NOMO-1 (cell line): ENCODE measurements around the gene TEKT1.

Experiments used
- DNase-seq, 2 experiments: peaks; one replicate each; lab custom pipeline; 2025; ENCODE audit not compliant: unreplicated experiment in 2 of 2; lab: John Stamatoyannopoulos, UW

Gene TEKT1

DNA sequence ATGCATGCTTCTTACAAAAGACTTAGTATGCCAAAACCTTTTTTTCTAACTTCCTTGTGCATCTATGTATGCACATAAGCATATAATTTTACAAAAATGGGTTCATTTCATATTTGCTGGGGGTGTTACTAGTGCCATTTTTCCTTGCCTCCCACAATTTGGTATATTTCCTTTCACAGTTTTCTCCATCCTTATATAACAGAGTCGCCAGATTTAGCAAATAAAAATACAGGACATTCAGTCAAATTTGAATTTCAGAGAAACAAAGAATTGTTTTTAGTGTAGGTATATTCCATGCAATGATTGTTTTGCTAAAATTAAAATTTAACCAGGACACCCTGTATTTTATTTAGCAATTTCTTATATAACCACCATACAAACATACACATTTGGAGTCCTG, 59.5 kb downstream of the TEKT1 start:
- no peak for DNase-seq

DNA sequence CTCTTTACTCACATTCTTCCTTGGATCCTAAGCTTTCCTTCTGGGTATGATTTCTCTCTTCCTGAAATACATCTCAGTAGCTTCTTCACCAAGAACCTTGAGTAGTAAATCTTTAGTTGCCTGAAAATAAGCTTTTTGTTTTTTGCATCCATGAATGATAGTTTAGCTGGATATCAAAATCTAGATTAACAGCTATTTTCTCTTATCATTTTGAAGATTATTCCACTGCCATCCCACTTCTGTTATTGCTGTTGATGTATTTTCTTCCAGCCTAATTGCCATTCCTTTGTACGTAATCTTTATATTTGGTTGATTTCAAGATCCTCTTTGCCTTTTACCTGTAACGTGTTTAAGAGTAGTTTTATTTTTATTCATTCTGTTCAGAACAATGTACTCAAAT, 63.1 kb downstream of the TEKT1 start:
- DNase-seq: no peak

DNA sequence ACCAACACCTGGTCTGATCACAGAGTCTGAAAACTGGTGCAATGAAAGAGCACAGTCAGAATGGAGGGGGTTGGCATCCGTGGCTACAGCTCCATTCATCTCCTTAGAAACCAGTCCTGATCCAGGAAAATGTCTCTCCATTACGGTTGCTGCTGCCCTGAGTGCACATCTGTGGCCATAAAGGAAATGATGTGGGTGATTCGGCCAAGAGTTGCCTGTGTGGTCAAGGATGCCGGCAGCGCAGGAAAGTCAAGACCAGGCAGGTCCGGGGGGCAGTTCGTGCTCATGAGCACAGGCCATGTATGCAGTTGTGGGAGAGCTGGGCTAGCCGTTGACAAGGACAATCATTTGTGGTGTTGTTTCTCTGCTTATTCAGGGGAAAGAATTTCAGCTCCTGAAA, 69.8 kb downstream of the TEKT1 start:
- no peak for DNase-seq

DNA sequence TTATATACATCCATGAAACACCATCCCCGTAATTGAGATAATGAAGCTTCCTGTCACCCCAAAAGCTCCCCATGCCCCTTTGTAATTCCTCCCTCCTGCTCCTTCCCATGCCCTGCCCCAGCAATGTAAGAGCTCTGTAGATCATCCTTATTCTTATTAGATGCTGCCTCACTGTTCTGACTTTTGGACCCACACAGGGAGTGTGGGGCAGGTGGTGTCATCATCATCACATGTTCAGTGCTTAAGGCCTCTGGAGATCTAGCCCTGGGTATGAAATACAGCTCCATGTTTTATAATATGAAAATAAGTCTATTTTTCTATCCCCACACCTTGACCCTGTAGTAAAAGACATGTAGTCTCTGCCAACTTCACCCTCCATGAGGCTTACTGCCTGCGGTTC, 73.8 kb downstream of the TEKT1 start:
- DNase-seq: no peak

DNA sequence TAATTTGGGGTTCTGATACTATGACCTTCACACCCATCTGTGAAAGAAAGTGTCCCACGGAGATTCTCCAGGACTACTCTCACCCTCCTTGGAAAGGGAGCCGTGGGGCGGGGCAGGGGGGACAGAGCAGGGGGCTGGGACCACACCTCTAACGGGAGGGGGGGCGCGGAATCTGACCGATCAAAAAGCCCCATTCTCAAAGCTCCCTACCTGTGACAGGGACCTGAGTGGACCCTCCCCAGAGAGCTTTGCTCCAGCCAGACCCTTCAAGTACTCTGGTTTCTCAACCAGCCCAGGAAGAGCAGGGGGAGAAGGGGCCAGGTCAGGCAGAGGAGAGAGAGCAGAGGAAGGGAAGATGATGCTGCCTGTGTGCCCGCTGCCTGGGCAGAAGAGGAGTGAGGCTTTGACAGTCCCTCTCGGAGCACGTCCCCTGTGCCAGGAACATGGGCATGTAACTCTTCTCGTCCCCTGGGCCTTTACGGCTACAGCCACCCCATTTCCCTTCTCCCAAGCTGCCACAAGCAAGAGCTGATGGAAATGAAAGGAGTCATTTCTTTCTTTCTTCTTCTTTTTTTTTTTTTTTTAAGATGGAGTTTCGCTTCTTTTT, 75.0 kb downstream of the TEKT1 start:
- peak in 1 of 2 experiments; percentile 8 for DNase-seq

DNA sequence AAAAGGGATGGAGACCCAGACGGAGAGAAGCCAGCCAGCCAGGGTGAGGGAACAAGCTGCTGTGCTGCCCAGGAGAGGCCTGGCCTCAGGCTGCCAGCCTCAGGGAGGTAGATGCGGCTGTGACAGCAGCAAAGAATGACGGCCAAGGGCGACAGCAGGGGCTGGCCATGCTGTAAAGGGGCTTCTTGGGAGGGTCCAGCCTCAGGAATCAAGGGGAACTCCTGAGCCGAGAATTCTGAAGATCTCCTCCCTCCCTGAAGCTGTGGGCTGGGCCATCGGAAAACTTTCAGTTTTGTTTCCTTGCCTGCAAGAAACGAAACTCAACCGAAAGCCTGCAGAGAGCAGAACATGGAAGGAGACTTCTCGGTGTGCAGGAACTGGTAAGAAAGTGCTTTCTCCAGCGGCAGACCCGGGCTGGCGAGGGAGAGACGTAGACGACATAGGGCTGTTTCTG, 75.8 kb downstream of the TEKT1 start, which contains the start of gene XAF1:
XAF1 (plus strand) TSS at position 316 of the 454 bp plus-strand sequence; CDS start at position 349, 33 bp downstream.
- peak; percentile 56 to 68 for DNase-seq

DNA sequence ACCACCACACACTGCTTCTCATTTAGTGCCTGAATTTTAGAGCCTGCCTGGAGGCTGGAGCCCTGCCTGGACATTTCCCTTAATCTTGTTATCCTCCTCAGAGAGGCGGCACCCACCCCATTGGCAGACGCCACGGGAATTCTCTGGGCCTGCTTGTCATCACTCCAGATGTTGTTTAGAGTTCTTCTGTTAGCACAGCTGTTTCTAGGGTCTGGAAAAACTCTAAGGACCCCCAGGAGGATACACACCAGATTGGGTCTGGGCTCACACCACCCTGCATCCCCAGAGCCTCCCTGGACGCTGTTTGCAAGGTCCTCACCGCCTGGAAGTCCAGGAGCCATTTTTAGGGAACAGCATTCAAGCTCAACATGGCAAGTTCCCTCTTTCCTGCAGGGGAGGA, 76.2 kb downstream of the TEKT1 start:
- DNase-seq: no peak

DNA sequence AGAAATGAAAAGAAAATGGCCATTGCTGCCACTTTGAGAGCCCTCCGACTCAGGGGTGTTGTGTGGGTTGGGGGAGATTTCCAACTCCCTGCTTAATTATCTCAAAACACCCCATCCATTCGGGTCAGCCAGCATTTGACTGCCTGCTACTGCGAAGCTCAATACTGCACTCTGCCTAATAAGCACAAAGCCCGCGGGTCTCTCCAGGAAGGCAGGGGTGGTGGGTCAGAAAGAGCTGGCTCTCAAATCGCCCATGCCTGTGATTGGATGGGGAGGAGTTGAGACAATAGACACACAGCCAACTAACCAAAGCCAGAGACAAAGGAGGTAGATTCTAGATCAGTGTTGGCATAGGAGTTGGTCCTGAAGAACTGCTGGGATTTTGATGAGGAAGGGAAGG, 78.0 kb downstream of the TEKT1 start:
- DNase-seq: no peak

DNA sequence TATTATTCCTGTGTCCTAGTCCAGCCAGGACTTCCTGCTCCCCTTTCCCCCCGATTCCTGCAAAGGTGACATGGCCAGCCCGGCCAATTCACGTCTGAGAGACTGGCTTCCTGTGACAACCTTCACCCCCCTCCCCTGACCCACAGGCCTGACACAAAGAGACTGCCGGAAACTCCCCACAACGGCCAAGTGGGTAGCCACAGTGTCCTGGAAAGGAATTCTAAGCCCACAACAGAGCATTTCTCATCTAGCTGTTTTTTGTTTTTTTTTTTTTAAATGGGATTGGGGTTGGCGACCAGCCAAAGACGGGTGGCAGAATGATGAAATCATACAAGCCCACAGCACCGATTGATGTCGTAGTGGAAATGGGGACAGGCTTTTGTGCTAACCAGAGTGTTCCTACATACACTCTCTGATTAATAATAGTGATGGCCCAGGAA, 78.5 kb downstream of the TEKT1 start:
- peak; percentile 25 to 43 for DNase-seq

DNA sequence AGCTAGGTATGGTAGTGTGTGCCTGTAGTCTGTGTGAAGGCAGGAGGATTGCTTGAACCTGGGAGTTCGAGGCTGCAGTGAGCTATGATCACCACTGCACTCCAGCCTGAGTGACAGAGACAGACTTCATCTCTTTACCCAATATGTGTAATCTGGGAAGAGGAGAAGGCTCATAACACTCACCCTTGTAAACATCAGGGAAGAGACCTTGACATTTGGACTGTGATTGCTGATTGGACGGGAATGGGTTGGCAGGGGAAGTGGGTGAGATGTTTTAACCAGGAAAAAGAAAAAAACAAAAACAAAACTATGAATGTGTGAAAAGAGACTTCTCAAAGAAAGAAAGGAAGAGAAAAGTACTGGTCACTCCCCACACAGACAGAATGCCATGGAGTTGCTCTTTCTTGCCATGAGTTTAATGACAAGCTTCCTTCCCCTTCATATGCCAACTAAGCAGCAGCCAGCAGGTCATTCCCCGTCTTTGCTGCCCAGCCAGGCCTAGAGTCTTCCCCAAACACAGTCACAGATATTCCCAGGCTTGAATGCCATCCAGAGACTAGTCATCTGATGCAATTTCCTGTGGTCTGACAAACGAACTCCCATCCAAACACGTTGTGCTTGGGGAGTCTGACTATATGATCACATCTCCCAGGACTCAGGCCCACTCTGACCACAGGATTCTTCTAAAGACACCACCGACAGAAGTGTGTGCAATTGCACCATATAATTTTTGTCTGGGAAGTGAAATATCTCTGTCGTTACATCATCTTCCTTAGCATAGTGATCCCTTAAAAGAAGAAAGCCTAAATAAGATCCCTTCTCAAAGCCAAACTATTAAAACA, 79.2 kb downstream of the TEKT1 start:
- peak; percentile 24 to 66 for DNase-seq

DNA sequence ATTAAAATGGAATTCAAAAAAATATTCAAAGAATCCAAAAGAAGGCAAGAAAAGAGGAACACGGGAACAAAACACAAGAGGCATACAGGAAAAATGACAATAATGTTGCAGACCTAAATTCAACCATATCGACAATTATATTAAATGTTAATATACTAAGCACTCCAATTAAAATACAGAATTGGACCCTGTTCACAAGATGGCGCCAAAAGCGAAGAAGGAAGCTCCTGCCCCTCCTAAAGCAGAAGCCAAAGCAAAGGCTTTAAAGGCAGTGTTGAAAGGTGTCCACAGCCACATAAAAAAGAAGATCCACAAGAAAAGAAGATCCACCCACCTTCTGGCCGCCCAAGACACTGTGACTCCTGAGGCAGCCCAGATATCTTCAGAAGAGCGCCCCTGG, 82.0 kb downstream of the TEKT1 start:
- peak in 1 of 2 experiments; percentile 9 for DNase-seq

DNA sequence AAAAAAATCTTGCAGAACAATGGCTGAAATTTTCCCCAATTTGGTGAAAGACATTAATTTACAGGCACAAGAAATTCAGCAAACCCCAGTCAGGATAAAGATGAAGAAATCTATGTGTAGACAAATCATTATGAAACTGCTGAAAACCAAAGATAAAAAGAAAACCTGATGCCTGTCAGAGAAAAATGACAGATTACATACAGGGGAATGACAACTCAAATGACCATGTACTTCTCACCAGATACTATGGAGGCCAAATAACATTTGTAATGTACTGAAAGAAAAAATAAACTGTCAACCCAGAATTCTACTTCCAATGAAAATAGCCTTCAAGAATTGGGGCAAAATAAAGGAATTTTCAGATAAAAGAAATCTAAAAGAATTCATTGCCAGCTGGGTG, 82.9 kb downstream of the TEKT1 start:
- no peak for DNase-seq
